ENCODE data around the gene ILKAP. TPM values are rescaled to one million over a fixed set of nuclear protein-coding genes. Genes with fewer than 3 reads are reported as not detected.

ILKAP gene
- total RNA-seq, 6 experiments from 2014 or later = 27.3 to 34.3 (median 28.6) TPM

- no peaks in the 10 kb centered on the region for H3K36me3 Mint-ChIP-seq (ENCODE audit: low read depth)
- no peak for TF ChIP-seq CTCF (IDR thresholded peaks at IDR 0.05)
- no peak overlapping the region for H3K27ac Mint-ChIP-seq
- peaks cover 2% of the 10 kb centered on the region for H3K4me1 Mint-ChIP-seq (ENCODE audit: low read depth)
- no peaks in the 10 kb centered on the region; the same call in 1 of the 2 replicates for H3K9me3 Mint-ChIP-seq
- no peak overlapping the region for H3K4me3 Mint-ChIP-seq
- DNase-seq = no peak
- H3K27me3 Mint-ChIP-seq (ENCODE audit: insufficient read depth) = no peaks in the 10 kb centered on the region; the same call in none of the 2 replicates
Observed at GRCh38 chr2:238148981-238149380, 54.5 kb downstream of the ILKAP start.

GRCh38 chr2:238146884-238147544, 56.5 kb downstream of the ILKAP start:
- no peaks in the 10 kb centered on the region for H3K9me3 Mint-ChIP-seq
- TF ChIP-seq CTCF (IDR thresholded peaks at IDR 0.05) = no peak
- DNase-seq = no peak
- peaks cover 14% of the 10 kb centered on the region for H3K4me1 Mint-ChIP-seq (ENCODE audit: low read depth)
- no peak overlapping the region for H3K27ac Mint-ChIP-seq
- H3K36me3 Mint-ChIP-seq (ENCODE audit: low read depth) = no peaks in the 10 kb centered on the region
- H3K4me3 Mint-ChIP-seq = no peak overlapping the region
- peaks cover 3% of the 10 kb centered on the region for H3K27me3 Mint-ChIP-seq (ENCODE audit: insufficient read depth)

GRCh38 chr2:238145851-238146250, 57.6 kb downstream of the ILKAP start:
- no peak for DNase-seq
- no peak overlapping the region for H3K27ac Mint-ChIP-seq
- peaks cover 22% of the 10 kb centered on the region for H3K4me1 Mint-ChIP-seq (ENCODE audit: low read depth)
- no peaks in the 10 kb centered on the region for H3K9me3 Mint-ChIP-seq
- TF ChIP-seq CTCF (IDR thresholded peaks at IDR 0.05) = no peak
- peaks cover 3% of the 10 kb centered on the region for H3K27me3 Mint-ChIP-seq (ENCODE audit: insufficient read depth)
- no peak overlapping the region for H3K4me3 Mint-ChIP-seq
- H3K36me3 Mint-ChIP-seq (ENCODE audit: low read depth) = no peaks in the 10 kb centered on the region

- TF ChIP-seq CTCF (IDR thresholded peaks at IDR 0.05) = no peak
- H3K36me3 Mint-ChIP-seq (ENCODE audit: low read depth) = no peaks in the 10 kb centered on the region
- no peak overlapping the region for H3K27ac Mint-ChIP-seq
- H3K9me3 Mint-ChIP-seq = no peaks in the 10 kb centered on the region
- peaks cover 3% of the 10 kb centered on the region for H3K27me3 Mint-ChIP-seq (ENCODE audit: insufficient read depth)
- peaks cover 22% of the 10 kb centered on the region for H3K4me1 Mint-ChIP-seq (ENCODE audit: low read depth)
- no peak overlapping the region for H3K4me3 Mint-ChIP-seq
- DNase-seq = no peak
Observed at GRCh38 chr2:238145046-238145445, 58.4 kb downstream of the ILKAP start.

GRCh38 chr2:238144262-238144661, 59.2 kb downstream of the ILKAP start:
- no peak for DNase-seq
- Mint-ChIP-seq H3K27ac (no peak overlapping the region), H3K4me1 (ENCODE audit: low read depth) (peaks cover 22% of the 10 kb centered on the region), H3K9me3 (no peaks in the 10 kb centered on the region), H3K4me3 (no peak overlapping the region), H3K36me3 (ENCODE audit: low read depth) (no peaks in the 10 kb centered on the region), H3K27me3 (ENCODE audit: insufficient read depth) (peaks cover 3% of the 10 kb centered on the region)
- TF ChIP-seq CTCF (IDR thresholded peaks at IDR 0.05) = no peak

All from HFFc6 (cell line).